NCI-H524 (cell line): ENCODE results near the gene JAK1.

Source experiments
- DNase-seq, 2 experiments: peaks; one replicate each; lab custom pipeline; 2025; lab: John Stamatoyannopoulos, UW

The JAK1 gene

GRCh38 chr1:64866689-64867088 lies 99.7 kb downstream of the JAK1 start:
- no peak for DNase-seq

GRCh38 chr1:64865105-64865757 lies 101.1 kb downstream of the JAK1 start:
- no peak for DNase-seq

- DNase-seq: no peak
Observed at GRCh38 chr1:64864018-64864940, 102.1 kb downstream of the JAK1 start.

GRCh38 chr1:64861611-64862010 lies 104.7 kb downstream of the JAK1 start:
- DNase-seq: no peak

GRCh38 chr1:64857347-64857746 lies 109.0 kb downstream of the JAK1 start:
- DNase-seq: no peak

- DNase-seq: peak; percentile 48 to 88
Observed at GRCh38 chr1:64856553-64856952, 109.8 kb downstream of the JAK1 start.

- no peak for DNase-seq
Observed at GRCh38 chr1:64855557-64855956, 110.8 kb downstream of the JAK1 start.

- DNase-seq: no peak
Observed at GRCh38 chr1:64854674-64855073, 111.7 kb downstream of the JAK1 start.

- no peak for DNase-seq
Observed at GRCh38 chr1:64851664-64852063, 114.7 kb downstream of the JAK1 start.

- no peak for DNase-seq
Observed at GRCh38 chr1:64850846-64851245, 115.5 kb downstream of the JAK1 start.

GRCh38 chr1:64849942-64850341 lies 116.4 kb downstream of the JAK1 start:
- DNase-seq: no peak

- peak; percentile 67 to 93 for DNase-seq
Observed at GRCh38 chr1:64848803-64849202, 117.5 kb downstream of the JAK1 start.

GRCh38 chr1:64848136-64848535 lies 118.2 kb downstream of the JAK1 start:
- DNase-seq: peak in 1 of 2 experiments; percentile 53

GRCh38 chr1:64847666-64848065 lies 118.7 kb downstream of the JAK1 start:
- DNase-seq: no peak

- no peak for DNase-seq
Observed at GRCh38 chr1:64846573-64847430, 119.5 kb downstream of the JAK1 start.

- no peak for DNase-seq
Observed at GRCh38 chr1:64845831-64846425, 120.4 kb downstream of the JAK1 start.

- no peak for DNase-seq
Observed at GRCh38 chr1:64844609-64845008, 121.7 kb downstream of the JAK1 start.

GRCh38 chr1:64844175-64844574 lies 122.2 kb downstream of the JAK1 start:
- DNase-seq: no peak

- no peak for DNase-seq
Observed at GRCh38 chr1:64843675-64844074, 122.7 kb downstream of the JAK1 start.

GRCh38 chr1:64842224-64842623 lies 124.1 kb downstream of the JAK1 start:
- no peak for DNase-seq

- no peak for DNase-seq
Observed at GRCh38 chr1:64841330-64842065, 124.9 kb downstream of the JAK1 start.
